ENCODE measurements around the gene VIPR2.

VIPR2 gene

DNA sequence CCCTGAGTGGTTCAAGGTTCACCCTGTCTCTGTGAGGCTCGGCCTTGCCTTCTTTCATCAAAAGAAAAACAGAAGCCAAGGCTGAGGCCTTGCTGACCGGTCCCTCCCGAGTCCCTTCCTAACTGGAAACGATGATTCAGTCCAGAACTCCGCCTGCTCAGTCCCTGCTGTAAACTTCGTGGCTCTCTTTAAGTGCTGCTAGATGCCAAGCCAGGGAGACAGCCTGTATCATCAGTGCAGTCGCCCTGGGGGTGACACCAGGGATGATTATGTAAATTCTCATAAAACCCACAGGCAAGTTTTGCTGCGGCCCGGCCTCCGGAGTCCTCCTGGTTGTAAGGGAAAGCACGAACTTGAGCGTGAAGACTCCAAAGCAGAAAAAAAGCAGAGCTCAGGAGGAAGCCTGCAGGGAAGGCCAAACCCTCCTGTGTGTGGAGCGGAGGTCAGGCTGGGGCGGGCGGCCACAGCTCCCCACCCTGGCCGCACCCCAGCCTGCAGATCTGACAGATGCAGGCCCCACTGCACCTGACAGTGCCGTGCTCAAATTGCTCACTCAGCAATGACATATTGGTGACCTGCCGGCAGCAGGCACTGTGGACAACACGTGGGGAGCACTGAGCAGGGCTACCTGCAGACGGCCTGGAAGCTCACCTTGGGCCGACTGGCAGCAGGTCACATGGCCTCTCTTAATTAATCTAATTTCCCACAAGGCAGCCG lies 164.9 kb downstream of the VIPR2 start:
- no peak for FAIRE-seq

DNA sequence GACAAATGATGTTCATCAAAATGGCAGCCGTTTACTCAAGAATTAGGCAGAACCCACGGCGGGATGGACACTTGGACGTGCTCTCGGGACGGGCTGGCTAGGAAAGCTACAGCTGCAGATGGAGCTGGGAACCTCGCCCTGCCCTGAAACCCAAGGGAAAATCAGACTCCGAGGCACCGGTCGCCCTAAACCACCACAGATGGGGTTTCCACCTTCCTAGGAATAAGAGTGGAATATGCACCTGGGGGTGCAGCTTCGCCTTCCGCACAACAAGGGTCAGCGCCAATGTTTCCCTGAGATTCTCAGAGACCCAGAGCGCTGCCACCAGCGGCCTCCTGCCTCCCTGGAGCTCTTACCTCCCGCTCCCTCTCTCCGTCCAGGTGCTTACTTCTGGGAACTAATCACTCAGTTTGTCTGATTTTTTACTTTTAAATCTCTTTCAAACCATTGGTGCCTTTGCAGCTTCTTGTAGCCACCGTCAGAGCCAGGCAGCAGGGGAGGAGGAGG lies 165.6 kb downstream of the VIPR2 start:
- no peak for FAIRE-seq

All from colon (tissue), 2 donors.